ENCODE measurements around the gene UCHL1. TPM values are rescaled to one million over a fixed set of nuclear protein-coding genes. Genes with fewer than 3 reads are reported as not detected.

UCHL1 gene
- polyA plus RNA-seq, 2 of the 4 experiments (the other 2 are of a cell fraction), result 953 to 1,819 TPM

- Histone ChIP-seq H3K9me3 (no peaks in the 10 kb centered on the region), H3K4me2 (peak overlapping the region; percentile 92), H3K27ac (peak overlapping the region; percentile 99; a peak in 5 of 6 replicates), H3K4me1 (peaks cover 33% of the 10 kb centered on the region), H3K4me3 (peak overlapping the region; percentile 99)
- ChIA-PET POLR2A (interaction anchor here (1.1 to 4.7 kb wide), 3 partner anchors 10 to 44 kb away, joined by 3 to 72 read pairs (median 23); partner anchors contain the start of gene APBB2), CTCF (interaction anchor here (0.6 to 1.6 kb wide), 5 partner anchors 9 to 402 kb away, joined by 3 to 6 read pairs (median 4); no protein-coding TSS in a partner anchor)
- FAIRE-seq (no peak), ATAC-seq (peak in 1 of 2 experiments; percentile 23; a peak in 2 of 6 replicates), DNase-seq (ENCODE audit: low read depth in 1 of 2, low spot score in 1 of 2) (peak; percentile 10 to 70)
- 49% methylated on average over 5 of the region's 5 CpGs for WGBS (ENCODE audit: missing lambda C conversion rate)
- TF ChIP-seq RAD21 (conservative IDR thresholded peaks at IDR 0.05 in 1 of 2, IDR thresholded peaks at IDR 0.05 in 1 of 2) (peak; percentile 27 to 37; a peak in 3 of 5 replicates), MAFK (IDR thresholded peaks at IDR 0.05; ENCODE audit: partially characterized antibody) (peak; percentile 84), CTCF (IDR thresholded peaks at IDR 0.05) (peak; percentile 23; the same call in 1 of the 3 replicates), RCOR1 (IDR thresholded peaks at IDR 0.05; ENCODE audit: low read depth, low read length) (no peak), HOXA7 (CRISPR knock-in tag; IDR thresholded peaks at IDR 0.05) (peak; percentile 76; the same call in 1 of the 2 replicates)
Observed at GRCh38 chr4:41258783-41259182, 2.1 kb downstream of the UCHL1 start.

- peak overlapping the region; percentile 92 for H3K4me2 ChIP-seq
- POLR2A ChIA-PET, result interaction anchor here (1.3 to 4.7 kb wide), 2 partner anchors 9 kb away, joined by 4 to 23 read pairs; no protein-coding TSS in a partner anchor
Observed at GRCh38 chr4:41260116-41260733, 3.5 kb downstream of the UCHL1 start.

More at GRCh38 chr4:41260116-41260733, 3.5 kb downstream of the UCHL1 start:
- no peak for DNase-seq (ENCODE audit: low read depth in 1 of 2, low spot score in 1 of 2)
- CTCF ChIA-PET, result interaction anchor here (1.2 to 1.5 kb wide), 2 partner anchors 47 to 83 kb away, joined by 3 read pairs; no protein-coding TSS in a partner anchor
- no peak for ATAC-seq
- 68% methylated on average over 9 of the region's 9 CpGs for WGBS (ENCODE audit: missing lambda C conversion rate)
- no peak for FAIRE-seq
- Histone ChIP-seq H3K4me3 (no peak overlapping the region), H3K27ac (0 out of 6 replicates have a peak overlapping the region, but pooled peaks of 1 of the 2 experiments have one; percentile 45), H3K9me3 (no peaks in the 10 kb centered on the region), H3K4me1 (peaks cover 32% of the 10 kb centered on the region)
- no peak for TF ChIP-seq CHD2 (IDR thresholded peaks at IDR 0.05; ENCODE audit: low read length, partially characterized antibody)
- no peak for TF ChIP-seq CEBPB (IDR thresholded peaks at IDR 0.05)
- TF ChIP-seq PHF8 (IDR thresholded peaks at IDR 0.05; ENCODE audit: borderline replicate concordance, low read depth), result no peak
- no peak for TF ChIP-seq REST (IDR thresholded peaks at IDR 0.05)
- no peak for TF ChIP-seq HOXB5 (CRISPR knock-in tag; IDR thresholded peaks at IDR 0.05)
- TF ChIP-seq POLR2AphosphoS2 (conservative IDR thresholded peaks at IDR 0.05; ENCODE audit: low read length), result no peak; the same call in 1 of the 2 replicates
- no peak for TF ChIP-seq USF2 (IDR thresholded peaks at IDR 0.05)
- TF ChIP-seq NR3C1 (IDR thresholded peaks at IDR 0.05), result no peak
- no peak for TF ChIP-seq POLR2A (IDR thresholded peaks at IDR 0.05; ENCODE audit: low read length)
- TF ChIP-seq TFCP2L1 (CRISPR knock-in tag; IDR thresholded peaks at IDR 0.05), result no peak
- TF ChIP-seq KDM5A (IDR thresholded peaks at IDR 0.05), result no peak
